HG03196 (cell line): ENCODE data around the gene EIF6.

Experiments
- ATAC-seq: cut with Tn5 transposase; IDR thresholded peaks from one replicate; pipeline ENCODE4 v1.9.1; 2021; ENCODE audit not compliant: unreplicated experiment

Gene EIF6

DNA sequence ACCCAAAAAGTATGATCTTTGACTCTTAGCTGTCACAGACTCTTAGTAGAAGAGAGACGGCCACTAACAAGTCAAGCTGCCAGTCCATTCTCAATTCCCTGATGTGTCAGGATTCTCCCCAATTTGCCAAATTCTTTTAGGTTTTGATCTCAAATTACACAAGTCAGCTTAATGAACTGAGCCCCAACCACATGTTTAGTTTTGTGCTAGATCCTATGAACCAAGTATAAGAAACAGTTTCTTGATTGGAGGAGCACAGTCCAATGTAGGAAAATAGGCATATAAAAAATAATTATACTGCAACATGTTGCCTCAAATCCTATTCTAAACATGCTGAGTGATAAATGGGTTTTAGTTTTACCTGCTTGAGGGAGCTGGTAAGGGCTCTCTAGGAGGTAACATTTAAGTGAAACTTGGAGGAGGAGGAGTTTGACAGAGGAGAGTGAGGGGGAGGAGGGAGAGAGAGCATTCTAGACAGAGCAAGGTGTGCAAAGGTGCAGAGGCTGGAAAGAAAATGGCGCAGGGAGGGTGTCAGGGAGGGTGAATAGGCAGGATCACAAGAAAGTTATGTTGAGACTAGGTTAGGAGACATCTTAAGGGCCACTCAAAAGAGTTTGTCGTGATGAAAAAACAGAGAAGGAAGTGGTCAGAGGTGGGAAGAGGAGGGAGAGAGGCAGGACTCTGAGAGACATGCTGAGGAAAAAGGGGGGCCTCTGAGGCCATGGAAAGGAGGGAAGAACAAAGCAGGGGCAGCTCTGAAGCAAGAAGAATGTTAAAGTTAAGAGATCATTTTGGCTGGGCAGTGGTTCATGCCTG is 30.5 kb upstream of the EIF6 start:
- ATAC-seq, result no peak

- ATAC-seq, result no peak
These were observed 27.7 kb upstream of the EIF6 start for GRCh38 chr20:35312318-35312717.

- no peak for ATAC-seq
These were observed 27.2 kb upstream of the EIF6 start for GRCh38 chr20:35311822-35312221.

DNA sequence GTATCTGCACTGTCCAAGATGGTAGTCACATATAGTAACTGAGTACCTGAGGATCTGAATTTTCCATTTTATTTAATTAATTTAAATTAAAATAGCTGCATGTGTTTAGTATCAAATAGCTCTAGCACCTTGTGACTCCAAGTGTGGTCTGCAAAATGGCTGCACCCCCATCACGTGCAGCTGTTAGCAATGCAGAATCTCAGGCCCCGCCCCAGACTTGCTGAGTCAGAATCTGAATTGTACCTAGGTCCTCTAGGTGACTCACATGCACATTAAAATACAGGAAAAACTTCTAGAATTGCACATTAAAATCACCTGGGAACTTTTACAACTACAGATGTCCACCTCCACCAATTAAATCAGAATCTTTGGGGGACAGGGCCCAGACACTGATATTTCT is 26.8 kb upstream of the EIF6 start:
- ATAC-seq, result no peak

- no peak for ATAC-seq
These were observed 23.4 kb upstream of the EIF6 start for GRCh38 chr20:35307666-35308653.

DNA sequence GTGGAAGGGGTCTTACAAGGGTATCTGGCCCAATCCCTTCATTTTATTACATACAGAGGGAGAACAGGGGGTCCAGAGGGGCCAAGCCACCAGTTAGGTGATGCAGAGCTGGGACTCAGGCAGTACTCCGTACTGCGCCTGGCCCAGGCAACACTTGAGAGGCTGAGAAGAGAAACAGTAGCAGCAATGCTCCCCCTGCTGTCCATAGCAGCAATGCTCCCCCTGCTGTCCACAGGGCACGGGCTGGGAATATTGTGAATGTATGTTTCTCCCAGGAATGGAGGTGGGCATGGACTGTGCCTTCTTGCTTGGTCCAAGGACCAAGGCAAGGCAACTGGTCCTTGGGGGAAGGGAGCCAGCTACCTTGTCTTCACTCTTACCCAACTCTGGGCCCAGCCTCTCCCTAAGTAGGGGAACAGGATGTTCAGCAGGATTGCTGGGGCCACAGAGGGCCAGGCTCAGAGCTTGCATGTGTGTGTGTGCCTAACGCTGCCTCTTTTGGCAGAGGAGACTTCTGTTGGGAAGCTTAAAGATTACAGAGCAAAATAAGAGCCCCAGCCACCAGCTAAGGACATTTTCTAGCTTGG is 22.5 kb upstream of the EIF6 start:
- no peak for ATAC-seq

DNA sequence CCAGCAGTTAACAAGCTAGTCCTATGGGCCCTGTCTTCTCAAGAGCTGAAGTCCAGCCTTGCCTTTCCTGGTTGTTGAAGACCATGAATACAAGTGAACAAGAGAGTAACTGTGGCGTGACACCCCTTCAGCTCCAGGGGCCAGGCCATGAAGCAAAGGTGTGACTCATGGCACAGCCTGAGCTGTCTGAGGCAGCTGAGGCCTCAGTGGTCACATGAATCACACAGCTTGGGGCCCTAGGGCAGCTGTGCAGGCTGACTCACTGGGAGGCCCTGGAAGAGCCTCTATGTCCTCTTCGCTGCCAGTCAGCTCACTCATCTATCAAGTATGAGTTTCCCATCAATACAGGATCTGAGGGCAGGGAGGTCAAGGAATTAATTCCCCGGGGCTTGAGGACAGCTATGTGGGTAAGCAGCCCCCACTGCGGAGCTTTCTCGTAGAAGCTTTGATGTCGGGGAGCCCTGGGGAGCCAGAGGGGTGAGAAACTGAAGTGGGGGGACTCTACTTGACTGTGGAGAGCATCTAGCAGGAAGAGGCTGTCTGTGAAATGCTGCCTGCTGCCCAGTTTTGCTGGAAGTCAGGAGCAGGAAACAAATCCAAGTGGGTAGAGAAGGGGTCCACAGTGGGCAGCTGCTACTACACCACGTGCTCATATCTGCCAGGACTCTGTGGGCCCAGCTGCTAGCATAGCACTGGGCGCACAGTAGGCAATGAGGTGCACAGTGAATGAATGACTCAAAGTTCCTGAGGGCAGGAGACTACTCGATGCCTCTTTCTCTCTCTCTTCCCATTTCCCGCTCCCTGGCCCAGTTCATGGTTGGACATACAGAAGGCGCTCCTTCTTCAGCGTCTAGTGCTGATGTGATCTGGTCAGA is 21.3 kb upstream of the EIF6 start:
- ATAC-seq, result no peak

GRCh38 chr20:35304956-35305355 is 20.4 kb upstream of the EIF6 start:
- ATAC-seq, result no peak

DNA sequence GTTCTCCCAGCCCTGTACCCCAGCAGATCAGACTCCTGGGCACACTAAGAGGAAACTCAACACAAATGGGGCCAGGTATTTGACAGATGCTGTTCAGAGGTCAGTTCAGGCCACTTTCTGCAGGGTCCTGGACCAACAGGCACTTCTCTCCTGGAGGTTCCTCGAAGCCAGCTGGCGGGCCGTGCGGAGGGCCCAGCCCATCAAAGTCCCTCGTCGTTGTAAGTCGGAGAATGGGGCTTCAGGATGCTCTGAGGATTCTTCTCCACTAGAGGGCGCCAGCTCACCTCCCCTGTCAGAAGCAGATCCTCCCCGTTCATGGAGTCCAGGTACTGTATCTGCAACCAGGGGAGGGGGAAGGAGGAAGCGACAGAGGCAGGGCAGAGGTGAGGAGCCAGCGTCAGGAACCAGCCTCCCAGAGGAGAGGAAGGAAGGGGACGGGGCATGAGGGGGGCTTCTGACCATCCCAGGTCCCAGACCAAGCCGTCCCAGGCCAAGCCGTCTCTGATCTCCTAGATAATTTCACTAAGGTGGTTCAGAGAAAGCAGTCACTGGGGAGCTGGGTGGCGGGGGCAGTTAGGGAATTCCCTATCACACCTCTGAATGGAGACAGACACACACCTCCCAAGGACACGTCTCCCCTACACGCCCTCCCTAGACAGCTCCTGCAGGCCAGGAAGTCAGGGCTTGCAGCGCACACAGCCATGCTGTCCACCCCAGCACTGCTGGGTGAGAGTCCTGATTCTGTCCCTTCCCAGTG is 19.3 kb upstream of the EIF6 start:
- no peak for ATAC-seq

GRCh38 chr20:35303382-35303734 is 18.8 kb upstream of the EIF6 start:
- no peak for ATAC-seq

DNA sequence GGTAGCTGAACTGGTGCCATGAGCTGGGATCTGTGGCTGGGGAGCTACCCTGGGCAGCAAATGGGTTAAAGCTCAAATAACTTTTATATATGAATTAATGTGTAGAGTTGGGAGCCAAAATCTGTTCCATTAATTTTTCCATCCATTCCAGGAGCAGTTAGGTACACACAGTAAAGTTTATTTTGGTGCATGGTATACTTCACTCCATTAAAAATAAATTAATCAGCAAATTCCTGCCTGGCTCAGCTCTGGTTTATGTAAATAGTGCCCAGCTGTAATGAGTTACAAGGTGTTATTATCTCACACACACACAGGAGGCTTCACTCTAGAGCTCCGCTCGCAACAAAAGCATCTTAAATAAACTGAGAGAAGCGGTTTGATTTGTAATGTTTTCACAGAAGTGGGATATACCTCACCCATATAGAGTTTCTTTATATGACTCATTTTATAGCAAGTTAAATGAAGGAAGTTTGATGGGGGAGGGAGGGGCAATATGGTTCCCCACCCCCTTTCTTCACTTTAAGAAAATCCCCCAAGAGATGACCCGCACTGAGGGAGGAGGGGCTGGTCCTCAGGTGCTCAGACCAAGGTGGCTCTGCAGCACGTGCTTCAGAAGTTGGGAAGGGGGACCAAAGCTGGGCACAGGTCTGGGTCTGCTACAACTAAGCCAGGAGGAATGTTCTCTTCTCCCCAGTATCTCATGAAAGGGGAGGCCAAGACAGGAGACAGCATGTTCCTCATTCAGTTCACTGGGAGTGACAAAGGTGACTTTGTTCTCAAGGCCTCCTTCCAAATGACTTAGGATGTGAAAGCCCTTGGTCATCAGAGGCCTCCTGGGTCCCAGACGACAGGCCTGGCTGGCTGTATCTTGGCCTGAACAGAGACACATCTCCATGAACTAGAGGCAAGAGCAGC is 18.1 kb upstream of the EIF6 start:
- ATAC-seq, result no peak

- no peak for ATAC-seq
These were observed 16.9 kb upstream of the EIF6 start for GRCh38 chr20:35301426-35301825.

DNA sequence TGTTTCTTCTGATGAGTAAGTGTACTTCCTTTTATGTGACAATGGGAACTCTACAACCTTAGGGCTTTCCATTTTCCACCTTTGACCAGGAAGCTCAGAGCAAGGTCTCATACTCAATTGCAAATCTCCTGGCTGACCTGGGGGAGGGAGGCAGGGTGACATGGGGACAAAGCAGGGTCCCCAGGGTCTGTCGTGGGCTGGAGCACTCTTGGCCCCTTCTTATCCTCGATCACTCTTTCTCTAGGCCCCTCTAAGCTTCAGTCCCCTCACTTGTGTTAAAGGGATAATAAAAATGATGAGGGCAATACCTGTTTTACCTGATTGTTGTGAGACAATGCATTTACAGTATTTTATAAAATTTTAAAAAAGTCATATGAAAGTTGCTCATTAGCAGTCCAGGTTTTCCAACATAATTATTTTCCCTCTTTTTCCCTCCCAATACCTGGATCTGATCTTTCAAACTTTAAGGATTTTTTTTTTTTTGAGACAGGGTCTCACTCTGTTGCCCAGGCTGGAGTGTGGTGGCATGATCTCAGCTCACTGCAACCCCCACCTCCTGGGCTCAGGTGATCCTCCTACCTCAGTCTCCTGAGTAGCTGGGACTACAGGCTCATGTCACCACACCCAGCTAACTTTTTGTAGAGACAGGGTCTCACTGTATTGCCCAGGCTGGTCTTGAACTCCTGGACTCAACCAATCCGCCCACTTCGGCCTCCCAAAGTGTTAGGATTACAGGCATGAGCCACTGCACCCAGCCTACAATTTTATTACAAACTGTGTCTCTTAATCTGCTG is 16.1 kb upstream of the EIF6 start:
- no peak for ATAC-seq

DNA sequence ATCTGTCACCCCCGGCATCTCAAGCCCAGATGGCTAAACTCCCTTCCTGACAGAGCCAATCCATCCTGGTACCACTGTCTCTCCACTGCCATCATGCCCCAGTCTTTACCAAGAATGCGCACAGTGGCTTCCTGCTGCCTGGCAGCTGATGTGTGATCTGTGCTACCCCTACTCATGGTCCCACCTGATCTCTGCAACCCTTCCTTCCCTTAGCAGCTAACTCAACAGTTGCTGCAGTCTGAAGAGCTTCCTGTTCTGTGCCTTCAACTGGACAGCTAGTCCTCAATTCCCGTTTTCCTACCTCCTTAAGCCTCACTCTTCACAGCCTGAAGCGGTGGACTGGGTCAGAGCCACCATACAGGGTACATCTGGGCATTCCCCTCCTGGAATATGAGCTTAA is 15.2 kb upstream of the EIF6 start:
- ATAC-seq, result no peak

DNA sequence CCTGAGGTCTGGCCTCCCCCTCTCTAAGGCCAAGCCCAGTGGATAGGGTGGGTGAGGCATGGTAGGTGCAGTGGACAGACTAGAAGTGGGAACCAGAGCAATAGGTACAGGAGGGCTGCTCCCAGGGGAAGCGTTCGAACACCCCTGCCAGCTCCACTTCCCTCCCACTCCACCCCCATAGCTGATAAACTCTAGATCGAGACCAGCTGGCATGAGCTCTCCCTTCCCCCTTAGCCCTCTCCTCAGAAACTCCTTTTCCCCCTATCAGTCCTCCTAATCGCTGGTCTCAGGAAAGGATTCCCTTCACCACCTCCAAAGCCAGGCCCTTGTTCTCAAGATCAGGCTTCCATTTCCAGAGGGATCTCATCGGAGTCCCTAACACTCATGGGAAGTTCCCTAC is 13.7 kb upstream of the EIF6 start:
- ATAC-seq, result no peak

DNA sequence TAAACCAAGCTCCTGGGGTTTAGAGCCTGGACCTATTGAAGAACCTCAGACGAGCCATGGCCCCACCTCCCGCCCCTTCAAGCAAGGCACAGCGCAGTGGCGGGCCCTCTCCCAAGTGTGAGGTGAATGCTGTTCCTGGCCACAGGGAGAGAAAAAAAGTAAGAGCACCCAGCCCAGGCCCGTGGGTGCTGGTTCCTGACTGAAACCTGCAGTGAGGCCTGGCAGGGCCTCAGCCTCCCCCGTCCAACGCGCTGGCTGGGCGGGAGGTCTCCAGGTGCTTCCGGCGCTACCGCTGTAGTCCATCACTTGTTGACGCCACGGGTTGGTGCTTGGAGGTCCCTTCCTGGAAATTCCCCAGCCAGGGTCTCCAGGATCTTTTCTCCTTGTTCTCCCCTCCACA is 13.2 kb upstream of the EIF6 start:
- no peak for ATAC-seq

DNA sequence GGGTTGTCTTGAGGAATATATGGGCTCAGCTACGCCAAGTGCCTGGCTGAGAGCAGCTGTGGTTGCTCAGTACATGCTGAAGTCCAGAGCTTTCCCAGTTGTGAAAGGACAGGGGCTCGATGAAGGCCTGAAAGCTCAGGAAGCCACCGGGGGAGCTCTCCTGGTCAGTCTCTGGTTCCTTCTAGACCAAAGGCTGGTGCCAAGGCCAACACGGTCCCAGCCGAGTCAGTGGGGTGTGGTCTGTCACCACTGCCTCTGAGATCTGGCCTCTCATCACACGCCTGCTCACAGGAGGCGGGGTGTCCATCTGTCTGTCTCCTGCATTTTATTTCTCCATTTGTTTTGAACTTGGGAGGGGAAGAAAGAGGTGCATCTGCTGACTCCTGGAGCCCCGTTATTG is 12.6 kb upstream of the EIF6 start:
- ATAC-seq, result no peak

GRCh38 chr20:35296101-35296554 is 11.6 kb upstream of the EIF6 start:
- no peak for ATAC-seq
